Measurements from ENCODE around the gene JHY.

- no peak for TF ChIP-seq CTCF (IDR thresholded peaks at IDR 0.05)
- TF ChIP-seq POLR2A (IDR thresholded peaks at IDR 0.05): no peak
- no peak for TF ChIP-seq POLR2AphosphoS5 (IDR thresholded peaks at IDR 0.05)
These were observed 2.8 kb upstream of the JHY start for GRCh38 chr11:122879785-122880184.

All from breast epithelium (tissue), 3 donors.